ENCODE data around the gene ELOVL1.
A peak's percentile ranks its signal among the peaks of the same experiment; 100 is the strongest.

ELOVL1 gene

GRCh38 chr1:43331688-43332087 is 36.1 kb downstream of the ELOVL1 start:
- DNase-seq (ENCODE audit: low read depth in 1 of 2, low spot score in 1 of 2), result no peak

GRCh38 chr1:43329995-43330751 is 37.6 kb downstream of the ELOVL1 start:
- peak; percentile 29 to 47 for DNase-seq (ENCODE audit: low read depth in 1 of 2, low spot score in 1 of 2)

DNA sequence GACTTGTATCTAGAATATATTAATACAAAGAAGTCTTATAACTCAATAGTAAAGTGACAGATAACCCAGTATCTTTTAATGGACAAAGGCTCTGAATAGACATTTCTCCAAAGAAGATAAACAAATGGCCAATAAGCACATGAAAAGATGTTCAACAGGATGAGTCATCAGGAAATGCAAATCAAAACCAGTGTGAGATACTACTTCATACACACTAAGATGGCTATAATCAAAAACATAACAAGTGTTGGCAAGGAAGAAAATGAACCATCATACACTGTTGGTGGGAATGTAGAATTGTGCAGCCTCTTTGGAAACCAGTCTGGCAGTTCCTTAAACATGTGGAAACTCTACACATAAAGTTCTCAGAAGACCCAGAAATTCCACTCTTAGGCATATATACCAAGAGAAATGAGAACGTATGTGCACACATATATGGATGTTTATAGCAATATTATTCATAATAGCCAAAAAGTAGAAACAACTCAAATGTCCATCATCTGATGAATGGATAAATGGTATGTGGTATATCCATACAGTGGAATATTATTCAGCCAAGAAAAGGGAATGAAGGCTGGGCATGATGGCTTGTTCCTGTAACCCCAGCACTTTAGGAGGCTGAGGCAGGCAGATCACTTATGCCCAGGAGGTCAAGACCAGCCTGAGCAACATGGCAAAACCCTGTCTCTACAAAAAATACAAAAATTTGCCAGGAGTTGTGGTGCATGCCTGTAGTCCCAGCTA is 40.1 kb downstream of the ELOVL1 start:
- no peak for DNase-seq (ENCODE audit: low read depth in 1 of 2, low spot score in 1 of 2)

DNA sequence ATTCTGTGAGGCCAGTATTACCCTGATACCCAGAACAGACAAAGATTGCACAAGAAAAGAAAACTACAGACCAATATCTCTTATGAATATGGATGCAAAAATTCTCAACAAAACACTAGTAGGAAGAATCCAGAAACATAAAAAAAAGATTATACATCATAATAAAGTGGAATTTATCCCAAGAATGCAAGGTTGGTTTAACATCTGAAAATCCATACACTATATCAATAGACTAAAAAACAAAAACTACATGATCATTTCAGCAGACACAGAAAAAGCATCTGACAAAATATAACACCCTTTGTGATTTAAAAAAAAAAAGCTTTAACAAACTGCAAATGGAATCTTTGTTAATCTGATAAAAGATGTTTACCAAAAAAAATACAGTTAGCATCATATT is 42.4 kb downstream of the ELOVL1 start:
- DNase-seq (ENCODE audit: low read depth in 1 of 2, low spot score in 1 of 2), result no peak

DNA sequence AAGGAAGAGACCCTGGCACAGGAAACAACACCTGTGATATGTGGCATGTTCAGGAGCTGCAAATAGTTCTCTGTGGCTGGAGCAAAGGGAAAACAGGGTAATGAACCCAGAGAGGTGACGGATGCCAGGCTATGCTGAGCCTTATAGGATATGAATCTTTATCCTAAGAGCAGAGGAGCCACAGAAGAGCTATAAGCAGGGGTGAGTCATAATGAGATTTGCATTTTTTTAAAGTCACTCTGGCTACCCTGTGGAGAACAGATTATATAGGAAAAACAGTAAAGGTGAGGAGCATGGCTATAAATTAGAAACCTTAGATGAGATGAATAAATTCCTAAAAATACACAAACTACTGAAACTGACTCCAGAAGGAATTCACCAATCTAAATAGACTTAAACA is 43.0 kb downstream of the ELOVL1 start:
- no peak for DNase-seq (ENCODE audit: low read depth in 1 of 2, low spot score in 1 of 2)

GRCh38 chr1:43322506-43322905 is 45.3 kb downstream of the ELOVL1 start:
- no peak for DNase-seq (ENCODE audit: low read depth in 1 of 2, low spot score in 1 of 2)

DNA sequence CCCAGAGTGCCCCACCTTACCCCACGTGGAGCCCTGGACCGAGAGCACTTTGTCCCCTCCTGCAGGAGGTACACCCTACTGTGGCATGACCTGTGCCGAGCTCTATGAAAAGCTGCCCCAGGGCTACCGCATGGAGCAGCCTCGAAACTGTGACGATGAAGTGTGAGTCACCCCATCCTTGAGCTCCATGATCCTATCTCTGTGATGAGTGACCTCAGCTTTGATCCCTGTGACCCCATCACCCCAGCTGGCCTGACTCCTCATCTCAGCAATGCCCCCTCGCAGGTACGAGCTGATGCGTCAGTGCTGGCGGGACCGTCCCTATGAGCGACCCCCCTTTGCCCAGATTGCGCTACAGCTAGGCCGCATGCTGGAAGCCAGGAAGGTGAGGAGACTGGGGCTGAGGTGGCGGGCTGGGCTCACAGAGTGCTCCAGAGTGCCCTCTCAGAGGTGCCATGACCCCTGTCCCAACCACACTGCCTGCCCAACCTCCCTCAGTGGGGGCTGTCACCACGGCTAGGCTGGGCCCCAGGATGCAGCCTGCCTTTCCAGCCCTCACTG is 46.4 kb downstream of the ELOVL1 start:
- DNase-seq (ENCODE audit: low read depth in 1 of 2, low spot score in 1 of 2), result no peak

GRCh38 chr1:43319766-43320165 is 48.0 kb downstream of the ELOVL1 start:
- DNase-seq (ENCODE audit: low read depth in 1 of 2, low spot score in 1 of 2), result no peak

DNA sequence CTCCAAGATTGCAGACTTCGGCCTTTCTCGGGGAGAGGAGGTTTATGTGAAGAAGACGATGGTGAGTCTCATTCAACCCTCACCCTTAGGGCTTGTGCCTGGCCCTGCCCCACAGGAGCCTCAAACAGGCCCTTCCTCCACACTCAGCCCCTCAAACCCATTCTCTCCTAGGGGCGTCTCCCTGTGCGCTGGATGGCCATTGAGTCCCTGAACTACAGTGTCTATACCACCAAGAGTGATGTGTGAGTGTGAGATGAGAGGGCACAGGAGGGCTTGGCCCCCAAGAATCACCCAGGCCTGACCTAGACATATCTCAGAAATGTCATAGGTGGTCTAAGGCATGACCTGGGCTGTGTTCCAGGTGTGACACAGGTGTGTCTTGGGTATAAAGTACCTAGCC is 48.5 kb downstream of the ELOVL1 start:
- no peak for DNase-seq (ENCODE audit: low read depth in 1 of 2, low spot score in 1 of 2)

DNA sequence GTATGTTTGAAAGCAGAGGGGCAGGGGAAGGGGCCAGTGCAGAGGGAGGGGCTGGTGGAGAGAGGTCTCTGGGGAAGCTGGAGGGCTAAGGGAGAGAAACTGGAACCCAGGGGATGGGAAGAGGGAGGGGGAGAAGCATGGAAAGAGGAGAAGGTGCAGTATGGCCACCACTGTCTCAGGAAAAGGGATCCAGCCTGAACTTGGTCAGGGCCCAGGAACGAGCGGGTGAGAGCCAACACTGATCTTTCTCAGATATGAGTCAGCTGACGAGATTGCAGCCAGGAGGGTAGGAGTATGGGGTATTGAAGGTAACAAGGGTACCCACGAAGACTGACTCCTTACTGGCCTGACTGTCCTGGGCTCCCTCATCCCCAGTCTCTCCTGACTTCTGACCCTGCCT is 49.0 kb downstream of the ELOVL1 start:
- no peak for DNase-seq (ENCODE audit: low read depth in 1 of 2, low spot score in 1 of 2)

GRCh38 chr1:43317817-43318471 is 49.9 kb downstream of the ELOVL1 start:
- DNase-seq (ENCODE audit: low read depth in 1 of 2, low spot score in 1 of 2), result no peak

DNA sequence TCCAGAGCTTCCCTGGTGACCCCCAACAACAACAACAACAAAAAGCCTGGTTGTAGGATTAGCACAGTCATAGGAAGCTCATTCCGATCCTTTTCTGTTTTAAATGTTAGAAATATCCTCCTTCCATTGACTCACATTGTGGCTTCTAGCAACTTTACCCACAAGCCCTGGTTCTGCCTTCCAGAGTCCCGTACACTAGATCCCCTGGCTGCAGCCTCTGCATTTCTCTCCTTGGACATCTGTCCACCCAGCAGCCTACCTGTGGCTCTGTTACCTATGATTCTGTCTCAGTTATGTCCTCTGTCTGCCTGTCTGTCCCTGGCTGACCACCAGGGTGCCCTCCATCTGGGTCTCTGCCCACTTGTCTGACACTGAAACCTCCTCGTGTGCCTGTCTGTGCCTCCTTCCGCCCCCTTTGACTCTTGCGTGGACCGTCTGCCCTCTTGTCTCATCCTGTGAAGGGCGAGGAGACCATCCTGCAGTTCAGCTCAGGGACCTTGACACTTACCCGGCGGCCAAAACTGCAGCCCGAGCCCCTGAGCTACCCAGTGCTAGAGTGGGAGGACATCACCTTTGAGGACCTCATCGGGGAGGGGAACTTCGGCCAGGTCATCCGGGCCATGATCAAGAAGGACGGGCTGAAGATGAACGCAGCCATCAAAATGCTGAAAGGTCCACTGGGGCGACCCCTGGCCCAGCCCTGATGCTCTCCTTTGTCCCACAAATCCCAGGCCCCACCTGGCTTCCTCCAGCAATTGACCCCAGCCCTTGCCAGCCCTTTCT is 50.9 kb downstream of the ELOVL1 start:
- no peak for DNase-seq (ENCODE audit: low read depth in 1 of 2, low spot score in 1 of 2)

- no peak for DNase-seq (ENCODE audit: low read depth in 1 of 2, low spot score in 1 of 2)
Measured at GRCh38 chr1:43315963-43316737, 51.7 kb downstream of the ELOVL1 start.

DNA sequence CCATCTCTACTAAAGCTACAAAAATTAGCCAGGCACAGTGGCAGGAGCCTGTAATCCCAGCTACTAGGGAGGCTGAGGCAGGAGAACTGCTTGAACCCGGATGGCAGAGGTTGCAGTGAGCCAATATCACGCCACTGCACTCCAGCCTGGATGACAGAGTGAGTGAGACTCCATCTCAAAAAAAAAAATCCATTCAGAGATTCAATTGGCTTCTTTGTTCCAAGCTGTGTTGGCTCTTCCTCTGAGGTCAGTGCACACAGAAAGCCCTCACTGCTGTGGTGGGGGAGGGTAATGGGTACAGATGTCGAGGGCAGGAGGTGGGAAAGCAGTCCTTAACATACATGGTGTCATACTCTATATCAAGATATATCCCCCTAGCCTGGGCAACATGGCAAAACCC is 52.3 kb downstream of the ELOVL1 start:
- DNase-seq (ENCODE audit: low read depth in 1 of 2, low spot score in 1 of 2), result no peak

DNA sequence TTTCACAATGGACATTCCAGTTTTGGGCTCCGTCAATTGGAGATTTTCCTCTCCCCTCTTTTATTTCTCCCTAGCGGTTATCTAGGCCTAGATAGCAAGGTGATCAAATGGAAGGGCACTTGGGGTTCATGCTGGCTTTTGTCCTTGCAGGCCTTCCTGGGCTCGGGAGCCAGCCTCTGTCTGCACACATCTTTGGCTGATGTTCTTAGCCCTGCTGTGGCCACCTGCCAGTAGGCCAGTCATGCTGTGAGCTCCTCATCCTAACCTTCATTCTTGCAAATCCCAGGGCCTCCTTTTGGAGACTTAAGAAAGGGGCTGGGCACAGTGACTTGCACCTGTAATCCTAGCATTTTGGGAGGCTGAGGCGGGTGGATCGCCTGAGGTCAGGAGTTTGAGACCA is 53.6 kb downstream of the ELOVL1 start:
- no peak for DNase-seq (ENCODE audit: low read depth in 1 of 2, low spot score in 1 of 2)

DNA sequence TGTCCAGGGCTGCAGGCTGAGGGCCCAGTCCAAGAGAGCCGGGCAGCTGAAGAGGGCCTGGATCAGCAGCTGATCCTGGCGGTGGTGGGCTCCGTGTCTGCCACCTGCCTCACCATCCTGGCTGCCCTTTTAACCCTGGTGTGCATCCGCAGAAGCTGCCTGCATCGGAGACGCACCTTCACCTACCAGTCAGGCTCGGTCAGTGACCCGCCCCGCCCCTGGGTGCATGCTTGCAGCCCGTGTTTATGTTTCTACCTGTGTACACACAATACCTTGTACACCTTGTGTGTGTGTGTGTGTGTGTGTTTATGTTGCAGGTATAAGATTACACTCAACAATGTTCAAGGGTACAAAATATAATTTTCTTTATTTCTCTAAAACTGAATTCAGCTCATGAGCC is 54.0 kb downstream of the ELOVL1 start:
- DNase-seq (ENCODE audit: low read depth in 1 of 2, low spot score in 1 of 2), result no peak

Measured in activated CD4-positive, alpha-beta T cell treated with anti-CD3 and anti-CD28 coated beads, Interleukin-2, amount 50 U/mL, for 24 hours (primary cell).